Measurements from ENCODE around the gene DDX1. TPM values are rescaled to one million over a fixed set of nuclear protein-coding genes. Genes with fewer than 3 reads are reported as not detected.
"Not testable (repeated sequence)": the region's sequence is repeated elsewhere in the genome, so short reads cannot be mapped to it uniquely, and the experiment has no call there.

DDX1 gene
- polyA plus RNA-seq, result 73.9 to 140 TPM (median 104 TPM) in 3 replicates
- 131 TPM for polyA plus RNA-seq (2011; ENCODE audit: low read depth)
- polyA plus RNA-seq (2011; cell fraction: cytosol; rRNA removed), result 80.0 and 140 TPM in 2 replicates
- polyA plus RNA-seq (2011; cell fraction: nucleus; rRNA removed), result 88.1 and 123 TPM in 2 replicates
- 70.7 and 98.6 TPM in 2 replicates for polyA plus RNA-seq (2012; ENCODE audit: low replicate concordance)
- 9.6 to 79.2 TPM (median 28.2 TPM) in 3 replicates for polyA minus RNA-seq
- 45.5 TPM for polyA minus RNA-seq (2011; cell fraction: cytosol; rRNA and poly(A)+ RNA removed)
- 26.5 and 57.1 TPM in 2 replicates for polyA minus RNA-seq (2011; cell fraction: nucleus; rRNA and poly(A)+ RNA removed)

- DNase-seq (ENCODE audit: low read depth, low spot score) (peak; percentile 25), FAIRE-seq (no peak)
- Histone ChIP-seq H3K9me1 (ENCODE audit: control insufficient read depth, extremely low read depth, insufficient read depth, low read length) (no peaks in the 10 kb centered on the region), H3K4me3 (ENCODE audit: control insufficient read depth in 2 of 3, extremely low read depth in 1 of 3, insufficient read depth in 2 of 3, low read depth in 1 of 3, low read length in 3 of 3) (peak within 1 kb of the TSS; percentile 70 to 95 (median 95)), H3K27me3 (ENCODE audit: control insufficient read depth, extremely low read depth, insufficient read depth, low read length) (no peaks in the 10 kb centered on the region), H2AFZ (ENCODE audit: control insufficient read depth, low read length) (peak within 1 kb of the TSS; percentile 100), H3K4me2 (ENCODE audit: control insufficient read depth, extremely low read depth, insufficient read depth, low read depth, low read length) (peak within 1 kb of the TSS; percentile 90), H3K79me2 (ENCODE audit: control insufficient read depth, insufficient read depth, low read length) (peaks cover 42% of the 10 kb centered on the region), H3K4me1 (ENCODE audit: control insufficient read depth, extremely low read depth, insufficient read depth, low read length) (peaks cover 10% of the 10 kb centered on the region), H3K9ac (ENCODE audit: control insufficient read depth, extremely low read depth, insufficient read depth, low read length) (peak within 1 kb of the TSS; percentile 95), H3K9me3 (ENCODE audit: control insufficient read depth, low read depth, low read length) (no peaks in the 10 kb centered on the region), H3K27ac (ENCODE audit: control insufficient read depth, insufficient read depth, low read length) (peak within 1 kb of the TSS; percentile 87), H4K20me1 (ENCODE audit: control insufficient read depth, extremely low read depth, insufficient read depth, low read length) (no peaks in the 10 kb centered on the region), H3K36me3 (ENCODE audit: control insufficient read depth in 2 of 2, extremely low read depth in 1 of 2, insufficient read depth in 2 of 2, low read length in 2 of 2) (peaks cover 8 to 15% of the 10 kb centered on the region in 2 experiments)
- dilution Hi-C loops (cut with MboI; ENCODE audit: extremely low pct_ligation_motif_present, low sequenced_read_pairs), result no loop called here
- TF ChIP-seq CTCF (optimal IDR thresholded peaks at IDR 0.05 in 1 of 3, IDR thresholded peaks at IDR 0.05 in 1 of 3, conservative IDR thresholded peaks at IDR 0.05 in 1 of 3; ENCODE audit: extremely low read depth in 1 of 3, insufficient read depth in 2 of 3, low read length in 3 of 3) (no peak), EZH2 (IDR thresholded peaks at IDR 0.05; ENCODE audit: low read length) (no peak)
Measured at GRCh38 chr2:15591692-15592463, at the start of gene DDX1. TSS of gene DDX1 (plus strand) at chr2:15591868. CDS start at chr2:15591934, 66 bp downstream.

GRCh38 chr2:15542269-15542668, 49.4 kb upstream of the DDX1 start:
- DNase-seq (ENCODE audit: low read depth, low spot score); H3K36me3 ChIP-seq (ENCODE audit: control insufficient read depth in 2 of 2, extremely low read depth in 1 of 2, insufficient read depth in 2 of 2, low read length in 2 of 2); H3K4me2 ChIP-seq (ENCODE audit: control insufficient read depth, extremely low read depth, insufficient read depth, low read depth, low read length); H3K27me3 ChIP-seq (ENCODE audit: control insufficient read depth, extremely low read depth, insufficient read depth, low read length); H2AFZ ChIP-seq (ENCODE audit: control insufficient read depth, low read length); H3K9me3 ChIP-seq (ENCODE audit: control insufficient read depth, low read depth, low read length); H3K4me3 ChIP-seq (ENCODE audit: control insufficient read depth in 2 of 3, extremely low read depth in 1 of 3, insufficient read depth in 2 of 3, low read depth in 1 of 3, low read length in 3 of 3); H4K20me1 ChIP-seq (ENCODE audit: control insufficient read depth, extremely low read depth, insufficient read depth, low read length); H3K9me1 ChIP-seq (ENCODE audit: control insufficient read depth, extremely low read depth, insufficient read depth, low read length); H3K79me2 ChIP-seq (ENCODE audit: control insufficient read depth, insufficient read depth, low read length); H3K27ac ChIP-seq (ENCODE audit: control insufficient read depth, insufficient read depth, low read length); H3K9ac ChIP-seq (ENCODE audit: control insufficient read depth, extremely low read depth, insufficient read depth, low read length); H3K4me1 ChIP-seq (ENCODE audit: control insufficient read depth, extremely low read depth, insufficient read depth, low read length); dilution Hi-C loops (cut with MboI; ENCODE audit: extremely low pct_ligation_motif_present, low sequenced_read_pairs); FAIRE-seq: not testable (repeated sequence)

All from keratinocyte (primary cell).